HG03432 (cell line): ENCODE results near the gene DHRS7C.

Experiments
- ATAC-seq: cut with Tn5 transposase; IDR thresholded peaks from one replicate; pipeline ENCODE4 v1.9.1; 2021; ENCODE audit warnings: mild to moderate bottlenecking, moderate library complexity; ENCODE audit not compliant: unreplicated experiment

Gene DHRS7C

GRCh38 chr17:9767432-9767991 lies 23.9 kb downstream of the DHRS7C start:
- no peak for ATAC-seq

- no peak for ATAC-seq
Measured at GRCh38 chr17:9766970-9767369, 24.4 kb downstream of the DHRS7C start.

DNA sequence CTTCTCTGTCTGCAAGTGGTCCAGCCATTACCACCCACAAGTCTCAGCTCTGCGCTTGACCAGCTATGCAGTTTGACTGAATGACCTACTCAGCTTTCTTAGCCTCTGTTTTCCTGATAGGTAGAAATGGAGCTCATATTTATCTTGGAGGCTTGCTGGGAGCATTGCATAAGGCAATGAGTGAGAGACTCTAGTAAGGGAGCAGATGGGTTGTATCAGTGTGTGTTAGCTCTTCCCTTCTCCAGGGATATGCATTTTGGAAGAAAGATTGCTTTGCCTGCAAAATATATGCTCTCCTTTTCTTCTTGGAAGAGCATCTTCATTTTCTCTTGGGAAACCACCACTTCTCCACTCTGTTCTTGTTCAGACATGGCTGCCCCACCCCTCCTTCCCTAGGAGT lies 26.1 kb downstream of the DHRS7C start:
- no peak for ATAC-seq

DNA sequence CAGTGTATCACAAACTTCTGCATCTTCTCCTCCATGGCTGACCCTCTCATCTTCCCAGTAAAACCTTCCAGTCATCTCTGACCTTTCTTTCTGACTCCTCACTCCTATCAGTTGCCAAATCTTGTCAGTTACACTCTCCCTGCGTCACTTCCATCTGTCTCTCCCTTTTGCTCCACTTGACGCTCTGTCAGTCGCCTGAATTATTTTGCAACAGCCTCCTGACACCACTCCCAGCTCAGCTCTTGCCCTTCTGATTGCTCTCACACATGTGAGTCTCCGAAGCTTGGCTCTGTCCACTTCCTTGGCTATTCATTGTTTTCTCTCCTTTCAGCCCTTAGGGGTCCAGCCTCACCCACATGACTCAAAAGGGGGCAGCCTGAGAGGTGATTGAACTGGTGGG lies 27.7 kb downstream of the DHRS7C start:
- ATAC-seq, result no peak

DNA sequence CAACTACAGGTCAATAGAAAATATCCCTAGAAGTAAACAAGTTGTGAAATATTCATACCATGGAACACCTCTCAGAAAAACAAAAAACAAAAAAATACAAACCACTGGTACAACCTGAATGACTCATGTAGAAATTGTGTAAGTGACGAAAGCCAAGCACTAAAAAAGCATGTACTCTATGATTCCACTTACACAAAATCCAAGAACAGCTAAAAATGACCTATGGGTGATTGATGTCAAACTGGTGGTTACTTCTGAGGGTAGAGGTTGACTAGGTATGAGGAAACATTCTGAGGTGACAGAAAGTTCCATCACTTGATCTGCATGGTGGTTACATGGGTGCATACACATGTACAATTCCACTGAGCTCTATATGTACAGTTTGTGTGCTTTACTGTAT lies 31.1 kb downstream of the DHRS7C start:
- ATAC-seq, result no peak

DNA sequence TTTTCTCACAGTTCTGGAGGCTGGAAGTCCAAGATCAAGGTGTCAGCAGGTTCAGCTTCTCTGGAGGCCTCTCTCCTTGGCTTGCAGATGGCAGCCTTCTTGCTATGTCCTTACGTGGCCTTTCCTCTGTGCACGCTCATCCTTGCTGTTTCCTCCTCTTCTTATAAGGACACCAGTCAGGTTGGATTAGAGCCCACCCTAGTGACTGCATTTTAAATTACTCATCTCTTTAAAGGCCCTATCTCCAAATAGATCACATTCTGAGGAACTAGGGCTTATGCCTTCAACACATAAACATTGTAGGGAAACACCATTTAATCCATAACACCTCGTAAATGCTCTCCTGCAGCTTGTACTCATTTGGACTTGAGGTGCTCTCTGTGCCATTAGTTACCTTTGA lies 36.3 kb downstream of the DHRS7C start:
- ATAC-seq, result no peak

DNA sequence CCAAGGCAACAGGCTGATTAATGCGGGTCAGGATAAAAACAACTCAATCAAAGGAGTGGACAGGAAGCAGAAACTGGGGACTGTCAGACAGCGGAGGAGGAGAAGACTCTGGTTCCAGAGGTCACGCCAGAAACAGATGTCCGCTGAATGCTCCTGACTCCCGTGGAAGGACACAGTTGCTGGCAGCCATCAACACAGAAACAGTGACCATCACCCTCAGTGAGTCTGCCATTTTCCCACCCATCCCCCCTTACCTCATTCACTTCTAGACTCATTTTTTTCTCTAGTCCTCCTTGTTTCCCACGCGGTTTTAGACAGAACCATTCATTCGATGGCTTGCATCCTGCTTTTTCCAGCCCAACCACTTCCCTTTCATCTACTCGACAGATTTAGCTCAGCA lies 40.9 kb downstream of the DHRS7C start:
- ATAC-seq, result no peak

- no peak for ATAC-seq
Measured at GRCh38 chr17:9729735-9730420, 61.5 kb downstream of the DHRS7C start.

DNA sequence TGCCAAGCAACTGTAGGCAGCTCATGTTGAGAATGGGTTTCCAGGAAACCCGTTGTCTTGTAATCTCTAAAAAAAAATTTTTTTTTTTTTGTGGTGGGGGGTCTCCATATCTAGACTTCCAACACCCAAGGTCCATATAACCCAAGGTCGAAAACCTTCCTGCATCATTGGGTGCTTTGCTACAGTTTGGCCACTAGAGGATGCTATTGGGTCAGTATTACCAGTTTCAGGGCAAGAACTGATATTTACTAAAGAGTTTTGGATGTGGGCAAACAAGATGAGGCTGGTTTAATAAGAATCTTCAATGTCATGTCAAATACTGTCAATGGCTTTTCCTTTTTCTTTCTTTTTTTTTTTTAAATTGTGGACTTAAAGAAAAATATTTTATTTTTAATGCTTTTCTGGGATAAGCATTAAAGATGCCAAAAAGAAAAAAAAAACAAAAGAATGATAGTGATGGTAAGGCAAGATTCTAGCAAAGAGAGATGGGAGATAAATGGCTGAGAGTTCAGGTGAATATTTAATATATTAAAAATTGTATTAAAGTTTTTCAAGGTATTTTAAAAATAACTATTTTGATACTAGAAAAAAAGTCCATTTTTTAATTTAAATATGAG lies 62.2 kb downstream of the DHRS7C start:
- ATAC-seq, result no peak

GRCh38 chr17:9728564-9728963 lies 62.8 kb downstream of the DHRS7C start:
- ATAC-seq, result no peak

- no peak for ATAC-seq
Measured at GRCh38 chr17:9728005-9728404, 63.4 kb downstream of the DHRS7C start.

DNA sequence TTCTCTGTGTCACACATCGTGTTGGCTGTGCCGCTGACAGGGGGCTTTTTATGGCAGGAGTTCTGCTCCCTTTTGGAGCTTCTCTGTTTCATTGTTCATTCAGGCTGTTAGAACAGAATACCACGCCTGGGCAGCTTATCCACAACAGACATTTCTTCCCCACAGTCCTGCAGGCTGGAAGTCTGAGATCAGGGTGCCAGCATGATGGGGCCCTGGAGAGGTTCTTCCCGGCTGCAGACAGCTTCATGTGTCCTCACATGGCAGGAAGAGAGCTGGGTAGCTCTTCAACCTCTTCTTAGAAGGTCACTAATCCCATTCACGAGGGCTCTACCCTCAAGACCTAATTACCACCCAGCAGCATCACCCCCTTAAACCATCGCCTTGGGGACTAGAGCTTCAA lies 65.1 kb downstream of the DHRS7C start:
- ATAC-seq, result no peak

DNA sequence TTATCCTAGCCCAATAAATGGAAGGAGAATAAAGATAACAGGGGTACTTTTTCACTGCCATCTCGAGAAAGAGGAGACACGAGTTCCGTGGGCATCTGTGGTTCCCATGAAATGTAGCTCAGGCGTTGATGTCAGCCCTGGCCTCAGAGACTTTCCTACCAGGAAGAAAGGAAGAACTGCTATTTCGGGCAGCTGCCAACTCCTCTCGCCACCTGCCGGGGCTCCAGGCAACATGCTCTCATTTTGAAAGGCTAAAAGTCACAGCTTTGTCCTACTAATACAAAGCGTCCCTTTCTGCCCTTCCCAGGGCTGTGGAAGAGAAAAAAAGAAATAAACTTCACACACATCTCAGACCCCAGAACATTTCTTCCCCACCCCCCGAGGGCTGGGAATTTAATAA lies 65.8 kb downstream of the DHRS7C start:
- ATAC-seq, result no peak
